A549 (cell line): ENCODE measurements around the gene CERS4. TPM values are rescaled to one million over a fixed set of nuclear protein-coding genes. Genes with fewer than 3 reads are reported as not detected.

Experiments
- ATOH8 ChIP-seq: fragments of 250-450 bp; sonication (Bioruptor Pico); IDR thresholded peaks from 2 replicates; pipeline ENCODE4 v1.5.0; 2020; ENCODE audit warnings: low read depth, mild to moderate bottlenecking, moderate library complexity
- CBX2 ChIP-seq: fragments of 200-600 bp; sonication (generic); IDR thresholded peaks from 2 replicates; pipeline ENCODE4 v1.6.1; 2016; ENCODE audit warnings: low read depth, mild to moderate bottlenecking, borderline replicate concordance
- CEBPB ChIP-seq, 2 experiments: fragments of >200 bp in 1 of 2; sonication (Bioruptor Twin) in 1 of 2; formaldehyde crosslinking in 1 of 2; IDR thresholded peaks; 2 replicates each; pipeline ENCODE4 v1.6.1; 2012 to 2016
- EHF ChIP-seq: fragments of 250-450 bp; sonication (Bioruptor Pico); IDR thresholded peaks from 2 replicates; pipeline ENCODE4 v1.5.0; 2020; ENCODE audit warnings: mild to moderate bottlenecking
- EHMT2 ChIP-seq: fragments of 200-600 bp; sonication (generic); IDR thresholded peaks from 2 replicates; pipeline ENCODE4 v1.6.1; 2016; ENCODE audit warnings: antibody characterized with exemption, low read depth, mild to moderate bottlenecking, moderate library complexity
- EP300 ChIP-seq, 2 experiments: fragments of >200 bp; sonication (Bioruptor Twin); formaldehyde crosslinking; IDR thresholded peaks; 2 replicates in 1 of 2; 3 replicates in 1 of 2; pipeline ENCODE4 v1.6.1; 2016 to 2017
- FOSB ChIP-seq: fragments of 250-450 bp; sonication (Bioruptor Pico); IDR thresholded peaks from 2 replicates; pipeline ENCODE4 v1.5.0; 2020; ENCODE audit warnings: mild to moderate bottlenecking, moderate library complexity
- FOSL2 ChIP-seq, 2 experiments: fragments of 450-650 bp in 1 of 2; fragments of >200 bp in 1 of 2; sonication (Bioruptor Twin) in 1 of 2; formaldehyde crosslinking; IDR thresholded peaks; 2 replicates each; pipeline versions ENCODE4 v1.5.0 to v1.6.1; 2016 to 2020; ENCODE audit warnings: mild to moderate bottlenecking in 1 of 2, moderate library complexity in 1 of 2
- FOXS1 ChIP-seq: fragments of 250-450 bp; sonication (Bioruptor Pico); IDR thresholded peaks from 2 replicates; pipeline ENCODE4 v1.5.0; 2020; ENCODE audit warnings: mild to moderate bottlenecking, moderate library complexity
- GATA3 ChIP-seq: IDR thresholded peaks from 2 replicates; pipeline ENCODE4 v1.6.1; 2012; ENCODE audit warnings: borderline replicate concordance
- HDAC2 ChIP-seq: fragments of 200-600 bp; sonication (generic); IDR thresholded peaks from 2 replicates; pipeline ENCODE4 v1.6.1; 2016
- HEYL ChIP-seq: fragments of 250-450 bp; sonication (Bioruptor Pico); IDR thresholded peaks from 2 replicates; pipeline ENCODE4 v1.8.0; 2021; ENCODE audit warnings: mild to moderate bottlenecking, moderate library complexity
- HOXB13 ChIP-seq: fragments of 250-450 bp; sonication (Bioruptor Pico); IDR thresholded peaks from 2 replicates; pipeline ENCODE4 v1.5.0; 2020; ENCODE audit warnings: low read depth, mild to moderate bottlenecking, moderate library complexity
- HOXB5 ChIP-seq: fragments of 250-450 bp; sonication (Bioruptor Pico); IDR thresholded peaks from 2 replicates; pipeline ENCODE4 v1.5.0; 2020; ENCODE audit warnings: mild to moderate bottlenecking, moderate library complexity
- JUN ChIP-seq, 2 experiments: fragments of >200 bp; sonication (Bioruptor Twin); formaldehyde crosslinking; IDR thresholded peaks; 2 replicates in 1 of 2; 3 replicates in 1 of 2; pipeline ENCODE4 v1.6.1; 2016 to 2017
- KDM5A ChIP-seq: fragments of 200-600 bp; sonication (generic); IDR thresholded peaks from 2 replicates; pipeline ENCODE4 v1.6.1; 2016; ENCODE audit warnings: antibody characterized with exemption, mild to moderate bottlenecking
- MAZ ChIP-seq: fragments of 150-350 bp; IDR thresholded peaks from 2 replicates; pipeline ENCODE4 v1.6.1; 2014; ENCODE audit warnings: antibody characterized with exemption, low read depth, low read length, borderline replicate concordance
- MYC ChIP-seq: IDR thresholded peaks from 2 replicates; pipeline ENCODE4 v1.6.1; 2012; ENCODE audit warnings: mild to moderate bottlenecking, inconsistent platforms, low read length, improper control_type of control experiment, borderline replicate concordance
- NFE2L2 ChIP-seq: fragments of 150-350 bp; conservative IDR thresholded peaks from 2 replicates; pipeline ENCODE4 v1.6.1; 2014; ENCODE audit warnings: low read length
- POLR2A ChIP-seq: IDR thresholded peaks from 2 replicates; pipeline ENCODE4 v1.6.1; 2012; ENCODE audit warnings: mild to moderate bottlenecking, low read length
- RAD21 ChIP-seq, 2 experiments: fragments of >200 bp in 1 of 2; sonication (Bioruptor Twin) in 1 of 2; formaldehyde crosslinking in 1 of 2; IDR thresholded peaks in 1 of 2; conservative IDR thresholded peaks in 1 of 2; 2 replicates in 1 of 2; 3 replicates in 1 of 2; pipeline ENCODE4 v1.6.1; 2012 to 2018; ENCODE audit warnings: inconsistent platforms in 1 of 2
- RCOR1 ChIP-seq: fragments of 150-350 bp; IDR thresholded peaks from 2 replicates; pipeline ENCODE4 v1.6.1; 2014; ENCODE audit warnings: antibody characterized with exemption, low read length, low read depth
- TFCP2L1 ChIP-seq: fragments of 250-450 bp; sonication (Bioruptor Pico); IDR thresholded peaks from 2 replicates; pipeline ENCODE4 v1.5.0; 2021; ENCODE audit warnings: mild to moderate bottlenecking
- TP53 ChIP-seq: fragments of 250-450 bp; sonication (Bioruptor Pico); IDR thresholded peaks from 2 replicates; pipeline ENCODE4 v1.5.0; 2021; ENCODE audit warnings: mild to moderate bottlenecking, moderate library complexity
- ZC3H11A ChIP-seq: fragments of 450-650 bp; IDR thresholded peaks from 2 replicates; pipeline ENCODE4 v1.6.1; 2014; ENCODE audit warnings: antibody characterized with exemption, mild to moderate bottlenecking
- ZFP36 ChIP-seq: fragments of 450-650 bp; IDR thresholded peaks from 2 replicates; pipeline ENCODE4 v1.6.1; 2014; ENCODE audit warnings: borderline replicate concordance; ENCODE audit not compliant: partially characterized antibody
- ZSCAN20 ChIP-seq: fragments of 250-450 bp; sonication (Bioruptor Pico); IDR thresholded peaks from 2 replicates; pipeline ENCODE4 v1.8.0; 2022; ENCODE audit warnings: mild to moderate bottlenecking, moderate library complexity
- polyA plus RNA-seq, 4 experiments: library from polyadenylated mRNA; depleted of rRNA in 3 of 4; stranded (reverse); fragments of >200 nt; fragmentation: RNase III in 1 of 4; extraction: RNeasy Plus Mini Kit Qiagen cat#74134 plus additional on column Dnase treatment in 1 of 4; gene quantifications; 2 replicates in 3 of 4; 3 replicates in 1 of 4; pipeline ENCODE4 v1.2.3, GENCODE V29; 2011 to 2017
- TF ChIP-seq, protein P1 (sequence below): fragments of 200-600 bp; sonication (generic); IDR thresholded peaks from 2 replicates; pipeline ENCODE4 v1.6.1; 2016; ENCODE audit warnings: antibody characterized with exemption, mild to moderate bottlenecking, moderate library complexity
- TF ChIP-seq, protein P2 (sequence below): fragments of 150-350 bp; IDR thresholded peaks from 2 replicates; pipeline ENCODE4 v1.6.1; 2014; ENCODE audit warnings: low read depth, mild to moderate bottlenecking, low read length
- TF ChIP-seq, protein P3 (sequence below): fragments of >200 bp; sonication (Bioruptor Twin); formaldehyde crosslinking; IDR thresholded peaks from 3 replicates; pipeline ENCODE4 v1.6.1; 2016

CERS4 gene
- polyA plus RNA-seq, 2 of the 4 experiments (the other 2 are of a cell fraction) = 2.1 to 5.0 TPM

GRCh38 chr19:8307965-8308866, 99.0 kb downstream of the CERS4 start, which contains the start of gene CD320 (continued):
- TF ChIP-seq FOSL2 (IDR thresholded peaks at IDR 0.05) (no peak), FOSL2 (CRISPR knock-in tag; IDR thresholded peaks at IDR 0.05) (peak; percentile 30), FOXS1 (no peak), CEBPB (IDR thresholded peaks at IDR 0.05) (no peak), NFE2L2 (no peak), MAZ (no peak), MYC (peak; percentile 47), KDM5A (no peak), EP300 (IDR thresholded peaks at IDR 0.05) (no peak), HDAC2 (no peak), HOXB13 (CRISPR knock-in tag) (no peak), HEYL (no peak), FOSB (CRISPR knock-in tag) (no peak), JUN (IDR thresholded peaks at IDR 0.05) (peak in 1 of 2 experiments; percentile 91; a peak in 3 of 5 replicates), RAD21 (conservative IDR thresholded peaks at IDR 0.05 in 1 of 2, IDR thresholded peaks at IDR 0.05 in 1 of 2) (no peak), EHMT2 (no peak), ZC3H11A (no peak), EHF (CRISPR knock-in tag) (no peak), GATA3 (peak; percentile 44; the same call in 1 of the 2 replicates), HOXB5 (CRISPR knock-in tag) (peak; percentile 47; the same call in 1 of the 2 replicates), CBX2 (no peak), ATOH8 (no peak), ZSCAN20 (CRISPR knock-in tag) (no peak), ZFP36 (no peak), TP53 (CRISPR knock-in tag) (no peak), POLR2A (peak; percentile 84), RCOR1 (no peak), TFCP2L1 (CRISPR knock-in tag) (peak; percentile 32; the same call in 1 of the 2 replicates)
- TF ChIP-seq, protein P1, sequence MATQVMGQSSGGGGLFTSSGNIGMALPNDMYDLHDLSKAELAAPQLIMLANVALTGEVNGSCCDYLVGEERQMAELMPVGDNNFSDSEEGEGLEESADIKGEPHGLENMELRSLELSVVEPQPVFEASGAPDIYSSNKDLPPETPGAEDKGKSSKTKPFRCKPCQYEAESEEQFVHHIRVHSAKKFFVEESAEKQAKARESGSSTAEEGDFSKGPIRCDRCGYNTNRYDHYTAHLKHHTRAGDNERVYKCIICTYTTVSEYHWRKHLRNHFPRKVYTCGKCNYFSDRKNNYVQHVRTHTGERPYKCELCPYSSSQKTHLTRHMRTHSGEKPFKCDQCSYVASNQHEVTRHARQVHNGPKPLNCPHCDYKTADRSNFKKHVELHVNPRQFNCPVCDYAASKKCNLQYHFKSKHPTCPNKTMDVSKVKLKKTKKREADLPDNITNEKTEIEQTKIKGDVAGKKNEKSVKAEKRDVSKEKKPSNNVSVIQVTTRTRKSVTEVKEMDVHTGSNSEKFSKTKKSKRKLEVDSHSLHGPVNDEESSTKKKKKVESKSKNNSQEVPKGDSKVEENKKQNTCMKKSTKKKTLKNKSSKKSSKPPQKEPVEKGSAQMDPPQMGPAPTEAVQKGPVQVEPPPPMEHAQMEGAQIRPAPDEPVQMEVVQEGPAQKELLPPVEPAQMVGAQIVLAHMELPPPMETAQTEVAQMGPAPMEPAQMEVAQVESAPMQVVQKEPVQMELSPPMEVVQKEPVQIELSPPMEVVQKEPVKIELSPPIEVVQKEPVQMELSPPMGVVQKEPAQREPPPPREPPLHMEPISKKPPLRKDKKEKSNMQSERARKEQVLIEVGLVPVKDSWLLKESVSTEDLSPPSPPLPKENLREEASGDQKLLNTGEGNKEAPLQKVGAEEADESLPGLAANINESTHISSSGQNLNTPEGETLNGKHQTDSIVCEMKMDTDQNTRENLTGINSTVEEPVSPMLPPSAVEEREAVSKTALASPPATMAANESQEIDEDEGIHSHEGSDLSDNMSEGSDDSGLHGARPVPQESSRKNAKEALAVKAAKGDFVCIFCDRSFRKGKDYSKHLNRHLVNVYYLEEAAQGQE = peak; percentile 75
- TF ChIP-seq, protein P2, sequence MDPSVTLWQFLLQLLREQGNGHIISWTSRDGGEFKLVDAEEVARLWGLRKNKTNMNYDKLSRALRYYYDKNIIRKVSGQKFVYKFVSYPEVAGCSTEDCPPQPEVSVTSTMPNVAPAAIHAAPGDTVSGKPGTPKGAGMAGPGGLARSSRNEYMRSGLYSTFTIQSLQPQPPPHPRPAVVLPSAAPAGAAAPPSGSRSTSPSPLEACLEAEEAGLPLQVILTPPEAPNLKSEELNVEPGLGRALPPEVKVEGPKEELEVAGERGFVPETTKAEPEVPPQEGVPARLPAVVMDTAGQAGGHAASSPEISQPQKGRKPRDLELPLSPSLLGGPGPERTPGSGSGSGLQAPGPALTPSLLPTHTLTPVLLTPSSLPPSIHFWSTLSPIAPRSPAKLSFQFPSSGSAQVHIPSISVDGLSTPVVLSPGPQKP = no peak
- TF ChIP-seq, protein P3, sequence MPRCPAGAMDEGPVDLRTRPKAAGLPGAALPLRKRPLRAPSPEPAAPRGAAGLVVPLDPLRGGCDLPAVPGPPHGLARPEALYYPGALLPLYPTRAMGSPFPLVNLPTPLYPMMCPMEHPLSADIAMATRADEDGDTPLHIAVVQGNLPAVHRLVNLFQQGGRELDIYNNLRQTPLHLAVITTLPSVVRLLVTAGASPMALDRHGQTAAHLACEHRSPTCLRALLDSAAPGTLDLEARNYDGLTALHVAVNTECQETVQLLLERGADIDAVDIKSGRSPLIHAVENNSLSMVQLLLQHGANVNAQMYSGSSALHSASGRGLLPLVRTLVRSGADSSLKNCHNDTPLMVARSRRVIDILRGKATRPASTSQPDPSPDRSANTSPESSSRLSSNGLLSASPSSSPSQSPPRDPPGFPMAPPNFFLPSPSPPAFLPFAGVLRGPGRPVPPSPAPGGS = peak; percentile 59; the same call in 1 of the 3 replicates
